ENCODE results near the gene PCDHGC3. TPM values are rescaled to one million over a fixed set of nuclear protein-coding genes. Genes with fewer than 3 reads are reported as not detected.
A peak's percentile ranks its signal among the peaks of the same experiment; 100 is the strongest.

Gene PCDHGC3
- total RNA-seq, 1 donor from 2014 or later: 60.3 TPM

GRCh38 chr5:141523991-141524390 is 48.2 kb downstream of the PCDHGC3 start:
- peaks cover 34% of the 10 kb centered on the region for H3K4me1 Mint-ChIP-seq (ENCODE audit: unreplicated experiment)
- no peak for TF ChIP-seq CTCF (conservative IDR thresholded peaks at IDR 0.05)
- H3K36me3 Mint-ChIP-seq: peaks cover 66% of the 10 kb centered on the region
- H3K27ac Mint-ChIP-seq: peak overlapping the region; percentile 83
- H3K9me3 Mint-ChIP-seq: no peaks in the 10 kb centered on the region
- DNase-seq (ENCODE audit: extremely low spot score, unreplicated experiment): no peak
- H3K27me3 Mint-ChIP-seq: no peaks in the 10 kb centered on the region
- peak overlapping the region; percentile 75 for H3K4me3 Mint-ChIP-seq

GRCh38 chr5:141524604-141525597 is 49.1 kb downstream of the PCDHGC3 start:
- Mint-ChIP-seq H3K27me3 (no peaks in the 10 kb centered on the region), H3K27ac (peak overlapping the region; percentile 83), H3K4me3 (peak overlapping the region; percentile 75), H3K4me1 (ENCODE audit: unreplicated experiment) (peaks cover 34% of the 10 kb centered on the region), H3K36me3 (peaks cover 58% of the 10 kb centered on the region), H3K9me3 (no peaks in the 10 kb centered on the region)
- peak; percentile 99 for TF ChIP-seq CTCF (conservative IDR thresholded peaks at IDR 0.05)
- DNase-seq (ENCODE audit: extremely low spot score, unreplicated experiment): peak; percentile 89

- Mint-ChIP-seq H3K9me3 (no peaks in the 10 kb centered on the region), H3K36me3 (peaks cover 50% of the 10 kb centered on the region), H3K27ac (peak overlapping the region; percentile 83), H3K4me1 (ENCODE audit: unreplicated experiment) (peaks cover 34% of the 10 kb centered on the region), H3K27me3 (no peaks in the 10 kb centered on the region), H3K4me3 (peak overlapping the region; percentile 75)
- no peak for TF ChIP-seq CTCF (conservative IDR thresholded peaks at IDR 0.05)
- DNase-seq (ENCODE audit: extremely low spot score, unreplicated experiment): no peak
These were observed 49.9 kb downstream of the PCDHGC3 start for GRCh38 chr5:141525653-141526052.

- no peak for DNase-seq (ENCODE audit: extremely low spot score, unreplicated experiment)
- H3K4me3 Mint-ChIP-seq: no peak overlapping the region
- no peaks in the 10 kb centered on the region for H3K27me3 Mint-ChIP-seq
- H3K36me3 Mint-ChIP-seq: peaks cover 40% of the 10 kb centered on the region
- no peaks in the 10 kb centered on the region for H3K9me3 Mint-ChIP-seq
- peaks cover 22% of the 10 kb centered on the region for H3K4me1 Mint-ChIP-seq (ENCODE audit: unreplicated experiment)
- no peak overlapping the region for H3K27ac Mint-ChIP-seq
- no peak for TF ChIP-seq CTCF (conservative IDR thresholded peaks at IDR 0.05)
These were observed 51.7 kb downstream of the PCDHGC3 start for GRCh38 chr5:141527426-141527825.

Other genes with a start within 250 kb of the PCDHGC3 start
- 3.3 and 3.8 TPM in 2 replicates for gene PCDHB15, start 230.6 kb upstream of the PCDHGC3 start, total RNA-seq (ENCODE audit: low replicate concordance)
- 0.45 and 0.92 TPM in 2 replicates for gene SLC25A2, start 171.9 kb upstream of the PCDHGC3 start, total RNA-seq (ENCODE audit: low replicate concordance)
- gene TAF7, start 155.2 kb upstream of the PCDHGC3 start, total RNA-seq (ENCODE audit: low replicate concordance): 87.0 and 92.0 TPM in 2 replicates
- 0.31 and 0.74 TPM in 2 replicates for gene PCDHGA1, start 145.5 kb upstream of the PCDHGC3 start, total RNA-seq (ENCODE audit: low replicate concordance)
- 0.17 and 0.69 TPM in 2 replicates for gene PCDHGA2, start 137.2 kb upstream of the PCDHGC3 start, total RNA-seq (ENCODE audit: low replicate concordance)
- 0.27 and 2.3 TPM in 2 replicates for gene PCDHGA3, start 132.1 kb upstream of the PCDHGC3 start, total RNA-seq (ENCODE audit: low replicate concordance)
- 1.1 and 1.8 TPM in 2 replicates for gene PCDHGB1, start 125.9 kb upstream of the PCDHGC3 start, total RNA-seq (ENCODE audit: low replicate concordance)
- gene PCDHGA4, start 120.9 kb upstream of the PCDHGC3 start, total RNA-seq (ENCODE audit: low replicate concordance): 0.75 and 1.5 TPM in 2 replicates
- gene PCDHGB2, start 116.0 kb upstream of the PCDHGC3 start, total RNA-seq (ENCODE audit: low replicate concordance): 0.94 and 0.95 TPM in 2 replicates
- gene PCDHGA5, start 111.8 kb upstream of the PCDHGC3 start, total RNA-seq (ENCODE audit: low replicate concordance): 0.39 and 0.88 TPM in 2 replicates
- gene PCDHGB3, start 105.7 kb upstream of the PCDHGC3 start, total RNA-seq (ENCODE audit: low replicate concordance): 0.39 and 1.2 TPM in 2 replicates
- gene PCDHGA6, start 102.1 kb upstream of the PCDHGC3 start, total RNA-seq (ENCODE audit: low replicate concordance): 0.41 and 0.86 TPM in 2 replicates
- gene PCDHGA7, start 93.2 kb upstream of the PCDHGC3 start, total RNA-seq (ENCODE audit: low replicate concordance): 0.31 and 0.40 TPM in 2 replicates
- gene PCDHGB4, start 88.3 kb upstream of the PCDHGC3 start, total RNA-seq (ENCODE audit: low replicate concordance): 13.0 and 15.6 TPM in 2 replicates
- gene PCDHGA8, start 83.3 kb upstream of the PCDHGC3 start, total RNA-seq (ENCODE audit: low replicate concordance): 1.3 and 2.1 TPM in 2 replicates
- gene PCDHGB5, start 78.0 kb upstream of the PCDHGC3 start, total RNA-seq (ENCODE audit: low replicate concordance): 2.6 and 8.1 TPM in 2 replicates
- gene PCDHGA9, start 73.2 kb upstream of the PCDHGC3 start, total RNA-seq (ENCODE audit: low replicate concordance): 0.97 and 2.2 TPM in 2 replicates
- gene PCDHGB6, start 67.9 kb upstream of the PCDHGC3 start, total RNA-seq (ENCODE audit: low replicate concordance): 4.9 and 39.4 TPM in 2 replicates
- gene PCDHGA10, start 63.0 kb upstream of the PCDHGC3 start, total RNA-seq (ENCODE audit: low replicate concordance): 9.8 and 18.5 TPM in 2 replicates
- gene PCDHGB7, start 58.3 kb upstream of the PCDHGC3 start, total RNA-seq (ENCODE audit: low replicate concordance): 4.4 and 8.5 TPM in 2 replicates
- 2.6 TPM in 2 replicates for gene PCDHGA11, start 54.9 kb upstream of the PCDHGC3 start, total RNA-seq (ENCODE audit: low replicate concordance)
- gene PCDHGA12, start 45.5 kb upstream of the PCDHGC3 start, total RNA-seq (ENCODE audit: low replicate concordance): 1.2 and 1.7 TPM in 2 replicates
- gene PCDHGC4, start 9.1 kb downstream of the PCDHGC3 start, total RNA-seq (ENCODE audit: low replicate concordance): 0.38 and 4.0 TPM in 2 replicates
- gene PCDHGC5, start 13.1 kb downstream of the PCDHGC3 start, total RNA-seq (ENCODE audit: low replicate concordance): 0.45 and 1.9 TPM in 2 replicates
- gene DIAPH1, start 143.0 kb downstream of the PCDHGC3 start, total RNA-seq (ENCODE audit: low replicate concordance): 79.6 and 103 TPM in 2 replicates
- 65.8 and 87.8 TPM in 2 replicates for gene HDAC3, start 160.9 kb downstream of the PCDHGC3 start, total RNA-seq (ENCODE audit: low replicate concordance)
- gene RELL2, start 161.0 kb downstream of the PCDHGC3 start, total RNA-seq (ENCODE audit: low replicate concordance): 6.9 and 8.1 TPM in 2 replicates
- gene FCHSD1, start 175.5 kb downstream of the PCDHGC3 start, total RNA-seq (ENCODE audit: low replicate concordance): 28.5 and 29.4 TPM in 2 replicates
- 8.4 and 10.2 TPM in 2 replicates for gene ARAP3, start 206.3 kb downstream of the PCDHGC3 start, total RNA-seq (ENCODE audit: low replicate concordance)